Stimulated activated CD4-positive, alpha-beta T cell treated with anti-CD3 and anti-CD28 coated beads, Interleukin-15, amount 100 ng/mL, for 48 hours (primary cell): Measurements from ENCODE around the gene GRIP1.

Experiments used
- DNase-seq, 2 donors: peaks; one replicate each; pipeline ENCODE4 v3.0.0-alpha.2; 2020; ENCODE audit warnings: low read depth in 2 of 2

Gene GRIP1

DNA sequence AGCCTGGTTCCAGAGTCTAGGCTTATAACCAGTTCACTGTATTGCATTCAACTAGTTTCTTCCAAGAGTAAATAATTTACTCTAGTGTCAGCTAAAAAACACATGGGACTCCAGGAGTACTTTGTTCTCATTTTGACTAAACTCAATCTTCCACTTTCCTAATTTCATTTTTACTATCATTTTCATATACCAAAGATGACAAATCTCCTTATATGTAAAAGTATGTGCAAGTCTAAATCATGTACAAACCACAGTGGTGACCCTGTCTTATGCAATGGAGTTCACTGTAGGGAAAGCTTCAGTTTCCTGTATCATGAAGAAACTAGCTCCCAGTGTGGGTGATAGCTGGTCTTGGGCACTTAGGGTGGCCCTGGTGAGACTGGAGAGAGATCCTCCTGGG is 225.0 kb downstream of the GRIP1 start:
- DNase-seq: no peak

GRCh38 chr12:66453120-66453519 is 225.8 kb downstream of the GRIP1 start:
- no peak for DNase-seq

- no peak for DNase-seq
Observed at GRCh38 chr12:66449531-66449930, 229.3 kb downstream of the GRIP1 start.

- no peak for DNase-seq
Observed at GRCh38 chr12:66447643-66448042, 231.2 kb downstream of the GRIP1 start.

DNA sequence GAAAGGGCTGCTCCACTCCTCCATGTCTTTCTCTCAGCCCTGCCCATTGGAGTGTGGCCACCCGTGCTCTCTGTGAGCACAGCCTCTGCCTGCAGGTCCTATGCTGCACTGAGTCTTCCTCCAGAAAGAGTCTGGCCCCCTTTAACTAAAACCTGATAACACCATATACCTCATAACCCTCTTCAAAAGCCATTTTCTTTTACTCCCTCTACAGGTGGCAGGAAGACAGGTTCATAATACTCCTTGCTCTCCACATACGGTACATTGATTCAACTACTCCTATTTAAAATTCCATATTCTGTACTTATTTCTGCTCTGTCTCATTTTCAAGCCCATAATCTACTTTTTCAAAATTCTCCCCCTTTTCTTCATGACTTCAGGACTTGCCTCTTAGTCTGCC is 232.6 kb downstream of the GRIP1 start:
- DNase-seq: no peak

DNA sequence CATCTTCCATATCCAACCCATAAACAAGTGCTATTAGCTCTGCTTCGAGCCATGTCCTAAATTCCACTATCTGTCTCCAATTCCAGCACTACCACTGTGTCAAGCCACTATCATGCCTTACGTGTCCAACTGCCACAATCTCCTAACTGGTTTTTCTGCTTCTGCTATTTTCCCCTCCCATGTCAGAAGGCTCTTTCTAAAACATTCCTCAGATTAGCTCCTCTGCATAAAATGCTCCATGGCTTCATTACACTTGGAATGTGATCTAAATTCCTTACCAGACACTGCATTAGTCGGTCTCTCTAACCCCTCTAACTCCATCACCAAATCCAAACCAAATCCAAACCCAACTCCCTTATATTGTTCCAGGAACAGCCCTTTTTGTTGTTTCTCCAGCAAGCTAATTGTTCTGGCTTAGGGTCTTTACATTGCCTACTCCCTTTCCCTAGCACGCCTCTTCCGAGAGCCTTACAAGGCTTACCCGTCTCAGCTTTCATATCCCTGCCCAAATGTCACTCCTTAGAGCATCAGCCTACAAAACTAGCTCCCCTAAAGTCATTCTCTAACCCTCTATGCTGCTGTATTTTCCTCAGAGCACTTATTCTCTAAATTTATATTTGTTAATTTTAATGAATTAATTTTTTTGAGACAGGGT is 236.8 kb downstream of the GRIP1 start:
- DNase-seq: no peak

- DNase-seq: no peak
Observed at GRCh38 chr12:66438601-66439000, 240.3 kb downstream of the GRIP1 start.

- no peak for DNase-seq
Observed at GRCh38 chr12:66430106-66430505, 248.8 kb downstream of the GRIP1 start.

GRCh38 chr12:66428870-66429269 is 250.0 kb downstream of the GRIP1 start:
- DNase-seq: no peak

- no peak for DNase-seq
Observed at GRCh38 chr12:66428261-66428660, 250.6 kb downstream of the GRIP1 start.

GRCh38 chr12:66426696-66427095 is 252.2 kb downstream of the GRIP1 start:
- DNase-seq: no peak

GRCh38 chr12:66423266-66423665 is 255.6 kb downstream of the GRIP1 start:
- no peak for DNase-seq

GRCh38 chr12:66418908-66419307 is 260.0 kb downstream of the GRIP1 start:
- DNase-seq: no peak

DNA sequence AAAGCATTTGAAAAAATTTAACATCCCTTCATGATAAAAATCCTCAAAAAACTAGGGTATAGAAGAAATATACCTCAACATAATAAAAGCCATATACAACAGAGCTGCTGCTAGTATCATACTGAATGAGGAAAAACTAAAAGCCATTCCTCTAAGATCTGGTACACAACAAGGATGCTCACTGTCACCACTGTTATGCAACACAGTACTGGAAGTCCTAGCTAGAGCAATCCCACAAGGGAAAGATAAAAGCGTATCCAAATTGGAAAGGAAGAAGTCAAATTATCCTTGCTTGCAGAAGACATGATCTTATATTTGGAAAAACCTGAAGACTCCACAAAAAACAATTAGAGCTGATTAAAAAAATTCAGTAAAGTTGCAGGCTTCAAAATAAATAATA is 261.7 kb downstream of the GRIP1 start:
- no peak for DNase-seq

- peak; percentile 9 to 25 for DNase-seq
Observed at GRCh38 chr12:66409195-66409871, 269.5 kb downstream of the GRIP1 start.

DNA sequence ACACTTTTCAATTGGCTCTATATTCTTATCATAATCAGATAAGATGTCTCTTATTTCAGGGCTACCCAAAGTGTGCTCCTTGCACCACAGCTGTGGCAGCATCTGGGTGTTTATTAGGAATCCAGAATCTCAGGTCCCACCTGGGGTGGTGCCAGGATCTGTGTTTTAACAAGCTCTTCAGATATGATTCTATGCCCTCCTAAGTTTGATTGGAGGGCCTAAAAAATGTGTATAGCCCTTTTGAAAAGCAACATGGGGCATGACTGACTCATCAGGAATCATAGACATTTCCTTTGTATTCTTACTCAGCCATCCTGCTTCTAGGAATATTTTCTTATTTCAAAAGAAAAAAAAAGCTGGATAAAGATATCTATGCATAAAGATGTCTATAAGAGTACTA is 273.5 kb downstream of the GRIP1 start:
- DNase-seq: no peak

GRCh38 chr12:66403746-66404145 is 275.1 kb downstream of the GRIP1 start:
- no peak for DNase-seq

DNA sequence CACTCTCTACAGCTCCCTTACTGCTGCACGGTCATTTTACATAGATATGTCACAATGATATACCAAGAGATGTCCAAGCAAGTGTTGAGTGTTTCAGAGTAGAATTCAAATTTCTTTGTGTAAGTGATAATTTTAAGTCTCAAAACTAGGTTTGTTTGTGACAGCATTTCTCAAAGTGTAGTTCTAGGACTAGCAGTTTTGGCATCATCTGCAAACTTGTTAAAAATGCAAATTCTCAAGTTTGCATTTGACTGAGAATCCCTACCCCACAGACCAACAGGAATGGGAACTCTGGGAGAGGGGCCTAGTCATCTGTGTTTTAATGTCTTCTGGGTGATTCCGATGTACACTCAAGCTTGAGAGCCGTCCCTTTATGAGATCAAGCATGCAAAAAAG is 279.0 kb downstream of the GRIP1 start:
- no peak for DNase-seq

GRCh38 chr12:66398931-66399910 is 279.7 kb downstream of the GRIP1 start:
- DNase-seq: no peak

DNA sequence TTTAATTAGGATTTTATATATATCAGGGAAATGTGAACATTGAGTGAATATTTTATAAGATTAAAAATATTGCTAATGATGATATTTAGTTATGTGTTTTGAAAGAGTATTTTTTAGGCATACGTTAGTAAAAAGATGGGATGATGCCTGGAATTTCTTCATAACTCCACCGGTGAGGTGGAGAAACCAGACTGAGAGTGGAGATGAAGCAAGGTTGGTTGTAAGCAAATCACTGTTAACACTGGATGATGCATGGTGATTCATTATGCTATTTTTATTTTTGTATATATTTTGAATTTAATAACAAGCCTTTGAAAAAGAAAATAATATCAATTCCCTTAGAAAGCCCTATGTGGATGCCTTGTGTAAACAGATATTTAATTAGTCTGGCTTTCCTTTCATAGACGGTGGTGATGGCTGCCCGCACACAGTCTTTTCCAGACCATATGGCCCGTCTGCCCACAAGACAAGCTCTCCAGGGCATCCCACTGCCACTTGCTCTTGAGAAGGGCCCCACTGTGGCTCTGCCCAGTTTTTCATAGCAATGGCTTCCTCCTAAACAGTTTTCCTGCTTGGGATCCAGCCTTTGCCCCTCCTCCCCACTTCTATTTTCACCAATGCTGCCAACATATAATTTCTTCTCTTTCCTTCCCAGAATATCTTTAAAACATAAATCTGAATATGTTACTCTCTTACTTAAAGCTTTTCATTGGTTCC is 281.1 kb downstream of the GRIP1 start:
- no peak for DNase-seq

GRCh38 chr12:66393890-66394289 is 285.0 kb downstream of the GRIP1 start:
- no peak for DNase-seq
